PC-3 (cell line): ENCODE results near the gene TMEM140. TPM values are rescaled to one million over a fixed set of nuclear protein-coding genes. Genes with fewer than 3 reads are reported as not detected.

Source experiments
- ATAC-seq: fragments of 200-7000 bp; cut with Tn5 transposase; 2 replicates; pipeline ENCODE4 v1.9.1; 2020; ENCODE audit warnings: mild to moderate bottlenecking, moderate library complexity
- BruUV-seq: library from RNA; stranded (reverse); fragments of 400-500 nt; replicated peaks from 2 replicates; lab custom pipeline; 2021; lab: Mats Ljungman, UMichigan
- CTCF ChIA-PET: fragments of 300-600 bp; sonication (Branson Sonifier 250); formaldehyde crosslinking; loops from one replicate; lab custom pipeline; 2022; ENCODE audit warnings: antibody characterized with exemption; lab: Charles Lee
- POLR2A ChIA-PET: fragments of 300-600 bp; sonication (Branson Sonifier 250); formaldehyde crosslinking; loops from one replicate; lab custom pipeline; 2022; ENCODE audit warnings: antibody characterized with exemption; ENCODE audit not compliant: unreplicated experiment; lab: Charles Lee
- DNase-seq: peaks from one replicate; pipeline ENCODE4 v3.0.0-alpha.2; 2015
- H2AFZ ChIP-seq: fragments of 300-600 bp; sonication (generic); 2 replicates; pipeline ENCODE4 v1.6.0; 2016; ENCODE audit warnings: antibody characterized with exemption, low read length
- H3F3A ChIP-seq: fragments of 300-600 bp; sonication (generic); one replicate; pipeline ENCODE4 v1.6.0; 2017; ENCODE audit warnings: antibody characterized with exemption, low read length, control low read depth, mild to moderate bottlenecking; ENCODE audit not compliant: unreplicated experiment
- H3K27ac ChIP-seq: fragments of 300-600 bp; sonication (generic); 2 replicates; pipeline ENCODE4 v1.5.1; 2016; ENCODE audit warnings: mild to moderate bottlenecking, low read length
- H3K27me3 ChIP-seq: fragments of 300-600 bp; sonication (generic); 2 replicates; pipeline ENCODE4 v1.6.1; 2016; ENCODE audit warnings: low read length, mixed read lengths
- H3K36me3 ChIP-seq: fragments of 300-600 bp; sonication (generic); 2 replicates; pipeline ENCODE4 v1.6.1; 2016; ENCODE audit warnings: low read depth, mixed run types, low read length, mixed read lengths
- H3K4me1 ChIP-seq: fragments of 300-600 bp; sonication (generic); 2 replicates; pipeline ENCODE4 v1.5.1; 2016; ENCODE audit warnings: low read length; ENCODE audit not compliant: insufficient read depth
- H3K4me2 ChIP-seq: fragments of 300-600 bp; sonication (generic); 2 replicates; pipeline ENCODE4 v1.6.0; 2016; ENCODE audit warnings: low read length
- H3K4me3 ChIP-seq: fragments of 300-600 bp; sonication (generic); 2 replicates; pipeline ENCODE4 v1.5.1; 2016; ENCODE audit warnings: mild to moderate bottlenecking, low read length, mixed read lengths
- H3K79me2 ChIP-seq: fragments of 300-600 bp; sonication (generic); 2 replicates; pipeline ENCODE4 v1.6.1; 2017; ENCODE audit warnings: low read length, mixed read lengths
- H3K9ac ChIP-seq: fragments of 300-600 bp; sonication (generic); 2 replicates; pipeline ENCODE4 v1.6.0; 2016; ENCODE audit warnings: mild to moderate bottlenecking, low read length
- H3K9me2 ChIP-seq: fragments of 300-600 bp; sonication (generic); replicated peaks from 2 replicates; pipeline ENCODE4 v1.6.1; 2016; ENCODE audit warnings: mixed run types, low read length, mixed read lengths
- H3K9me3 ChIP-seq: fragments of 300-600 bp; sonication (generic); 2 replicates; pipeline ENCODE4 v1.6.1; 2016; ENCODE audit warnings: low read length, mixed read lengths
- H4K20me1 ChIP-seq: fragments of 300-600 bp; sonication (generic); 2 replicates; pipeline ENCODE4 v1.6.1; 2016; ENCODE audit warnings: low read length, mixed read lengths
- CTCF ChIP-seq: fragments of 300-600 bp; sonication (generic); conservative IDR thresholded peaks from 2 replicates; pipeline ENCODE4 v1.5.1; 2017; ENCODE audit warnings: antibody characterized with exemption, low read depth, mild to moderate bottlenecking, low read length
- EZH2 ChIP-seq: fragments of 300-600 bp; sonication (generic); IDR thresholded peaks from one replicate; pipeline ENCODE4 v1.6.1; 2017; ENCODE audit warnings: antibody characterized with exemption, mild to moderate bottlenecking, low read length; ENCODE audit not compliant: unreplicated experiment
- EZH2phosphoT487 ChIP-seq: fragments of 300-600 bp; sonication (generic); IDR thresholded peaks from 2 replicates; pipeline ENCODE4 v1.6.1; 2018; ENCODE audit warnings: mild to moderate bottlenecking, antibody characterized with exemption, low read length, borderline replicate concordance
- intact Hi-C: fragments of 100-400 bp; cut with micrococcal nuclease; formaldehyde crosslinking; loops from 2 replicates; pipeline ENCODE4 v1.9.0; 2023
- total RNA-seq: library from RNA; depleted of rRNA; stranded (reverse); fragments of >200 nt; gene quantifications from 2 replicates; pipeline ENCODE4 v1.2.3, GENCODE V29; 2014

TMEM140 gene
- total RNA-seq, 1 experiment from 2014 or later, result not detected

- no peak overlapping the region for H3K27ac ChIP-seq
- no peak for ATAC-seq
- no peaks in the 10 kb centered on the region for H3K36me3 ChIP-seq
- no TSS peak for BruUV-seq
- H3K4me2 ChIP-seq, result no peak overlapping the region
- H3K4me1 ChIP-seq, result no peaks in the 10 kb centered on the region
- intact Hi-C loops, result no loop called here
- peaks cover 5% of the 10 kb centered on the region; the same call in 1 of the 2 replicates for H3K9me3 ChIP-seq
- no peaks in the 10 kb centered on the region for H4K20me1 ChIP-seq
- ChIA-PET CTCF (no interaction called here), POLR2A (no interaction called here)
- TF ChIP-seq CTCF (no peak), EZH2phosphoT487 (no peak), EZH2 (no peak)
- no peak overlapping the region for H3K4me3 ChIP-seq
- no peak overlapping the region for H3K9ac ChIP-seq
- H3K27me3 ChIP-seq, result no peaks in the 10 kb centered on the region
- H3K79me2 ChIP-seq, result no peaks in the 10 kb centered on the region
- H3F3A ChIP-seq, result no peaks in the 10 kb centered on the region
- no peak for DNase-seq
- H3K9me2 ChIP-seq, result no peaks in the 10 kb centered on the region
- no peak overlapping the region for H2AFZ ChIP-seq
Measured at GRCh38 chr7:135154734-135155133, 6.9 kb downstream of the TMEM140 start.

- no TSS peak for BruUV-seq
- intact Hi-C loops, result no loop called here
Measured at GRCh38 chr7:135156290-135156689, 8.4 kb downstream of the TMEM140 start.

More at GRCh38 chr7:135156290-135156689, 8.4 kb downstream of the TMEM140 start:
- Histone ChIP-seq H3K4me1 (no peaks in the 10 kb centered on the region), H3F3A (no peaks in the 10 kb centered on the region), H3K27ac (no peak overlapping the region), H3K4me2 (no peak overlapping the region), H2AFZ (no peak overlapping the region), H4K20me1 (no peaks in the 10 kb centered on the region), H3K9me2 (no peaks in the 10 kb centered on the region), H3K9me3 (peaks cover 5% of the 10 kb centered on the region; the same call in 1 of the 2 replicates), H3K9ac (no peak overlapping the region), H3K27me3 (no peaks in the 10 kb centered on the region), H3K4me3 (no peak overlapping the region), H3K36me3 (no peaks in the 10 kb centered on the region), H3K79me2 (no peaks in the 10 kb centered on the region)
- CTCF ChIA-PET, result no interaction called here
- no peak for TF ChIP-seq CTCF
- no peak for TF ChIP-seq EZH2
- TF ChIP-seq EZH2phosphoT487, result no peak
- ATAC-seq (no peak), DNase-seq (no peak)
- POLR2A ChIA-PET, result no interaction called here
